Measurements from ENCODE around the gene LARP1. TPM values are rescaled to one million over a fixed set of nuclear protein-coding genes. Genes with fewer than 3 reads are reported as not detected.
A peak's percentile ranks its signal among the peaks of the same experiment; 100 is the strongest.

LARP1 gene
- total RNA-seq, 4 donors from 2014 or later: 109 to 192 (median 133) TPM

DNA sequence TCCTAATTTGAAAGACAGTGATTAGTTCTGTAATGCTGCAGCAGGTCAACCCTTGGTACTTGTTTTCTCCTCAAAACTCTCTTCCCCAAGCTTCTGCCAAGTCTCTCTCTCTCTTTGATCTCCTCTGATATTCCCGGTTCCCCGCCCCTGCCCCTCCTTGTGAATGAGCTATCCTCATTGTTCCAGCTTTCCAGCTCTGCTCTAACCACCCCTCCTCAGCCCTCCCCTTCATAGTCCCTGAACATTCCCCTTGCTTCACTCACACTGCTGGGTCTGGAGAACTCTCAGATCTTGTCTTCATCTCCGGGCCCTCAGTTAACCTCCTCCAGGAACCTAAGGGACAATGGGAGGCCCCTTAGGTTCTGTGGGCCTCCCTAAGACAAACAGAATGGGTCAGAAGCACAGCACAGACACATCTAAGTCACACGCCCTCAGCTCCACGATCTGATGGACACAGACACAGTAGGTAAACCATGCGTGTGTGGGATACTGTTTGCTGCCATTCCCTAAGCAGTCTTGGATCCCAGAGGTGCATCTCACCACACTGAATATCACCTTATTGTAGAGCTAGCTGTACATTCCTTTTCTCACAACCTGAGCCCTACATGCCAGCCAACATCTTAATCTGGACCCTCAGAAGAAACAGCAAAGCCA is 17.4 kb upstream of the LARP1 start:
- DNase-seq: no peak
- 74% methylated on average over 6 of the region's 6 CpGs for WGBS, 2 donors
- Histone ChIP-seq H3K4me3 (replicated peaks in 1 of 3) (no peak overlapping the region), H3K9me3 (no peaks in the 10 kb centered on the region), H3K4me1 (peaks cover 13 to 16% of the 10 kb centered on the region in 2 donors), H3K27ac (peak overlapping the region in 1 of 3 donors; percentile 15), H3K36me3 (no peaks in the 10 kb centered on the region), H3K27me3 (no peaks in the 10 kb centered on the region)
- intact Hi-C loops (cut with DNase I): no loop called here
- TF ChIP-seq POLR2A (IDR thresholded peaks at IDR 0.05): no peak
- TF ChIP-seq, protein P1, sequence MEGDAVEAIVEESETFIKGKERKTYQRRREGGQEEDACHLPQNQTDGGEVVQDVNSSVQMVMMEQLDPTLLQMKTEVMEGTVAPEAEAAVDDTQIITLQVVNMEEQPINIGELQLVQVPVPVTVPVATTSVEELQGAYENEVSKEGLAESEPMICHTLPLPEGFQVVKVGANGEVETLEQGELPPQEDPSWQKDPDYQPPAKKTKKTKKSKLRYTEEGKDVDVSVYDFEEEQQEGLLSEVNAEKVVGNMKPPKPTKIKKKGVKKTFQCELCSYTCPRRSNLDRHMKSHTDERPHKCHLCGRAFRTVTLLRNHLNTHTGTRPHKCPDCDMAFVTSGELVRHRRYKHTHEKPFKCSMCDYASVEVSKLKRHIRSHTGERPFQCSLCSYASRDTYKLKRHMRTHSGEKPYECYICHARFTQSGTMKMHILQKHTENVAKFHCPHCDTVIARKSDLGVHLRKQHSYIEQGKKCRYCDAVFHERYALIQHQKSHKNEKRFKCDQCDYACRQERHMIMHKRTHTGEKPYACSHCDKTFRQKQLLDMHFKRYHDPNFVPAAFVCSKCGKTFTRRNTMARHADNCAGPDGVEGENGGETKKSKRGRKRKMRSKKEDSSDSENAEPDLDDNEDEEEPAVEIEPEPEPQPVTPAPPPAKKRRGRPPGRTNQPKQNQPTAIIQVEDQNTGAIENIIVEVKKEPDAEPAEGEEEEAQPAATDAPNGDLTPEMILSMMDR (IDR thresholded peaks at IDR 0.05): no peak

DNA sequence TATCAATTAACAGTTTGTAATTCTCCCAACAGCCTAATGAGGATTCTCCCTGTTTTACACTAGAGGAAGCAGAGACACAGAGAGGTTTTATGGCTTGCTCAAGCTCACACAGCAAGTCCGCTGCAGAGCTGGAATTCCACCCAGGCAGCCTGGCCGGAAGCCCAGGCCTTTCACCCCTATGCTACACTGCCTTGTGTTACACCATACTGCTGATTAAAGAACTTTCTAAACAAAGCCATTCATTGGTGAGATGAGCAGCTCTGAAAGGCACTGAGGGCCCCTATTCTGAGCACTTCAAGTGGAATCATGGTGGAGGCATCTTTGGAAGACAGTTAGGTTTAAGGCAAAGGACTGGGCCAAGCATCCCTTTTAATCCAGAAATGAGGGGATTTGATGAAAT is 14.7 kb upstream of the LARP1 start:
- Histone ChIP-seq H3K9me3 (no peaks in the 10 kb centered on the region), H3K36me3 (no peaks in the 10 kb centered on the region), H3K4me3 (replicated peaks in 1 of 3) (no peak overlapping the region), H3K27ac (peak overlapping the region in 2 of 3 donors; percentile 4 to 40), H3K27me3 (no peaks in the 10 kb centered on the region), H3K4me1 (peaks cover 13 to 16% of the 10 kb centered on the region in 2 donors)
- TF ChIP-seq, protein P1 (IDR thresholded peaks at IDR 0.05): no peak
- no peak for TF ChIP-seq POLR2A (IDR thresholded peaks at IDR 0.05)
- 42 to 51% methylated on average over 2 of the region's 2 CpGs for WGBS, 2 donors
- intact Hi-C loops (cut with DNase I): no loop called here
- DNase-seq: peak; percentile 75 to 84

DNA sequence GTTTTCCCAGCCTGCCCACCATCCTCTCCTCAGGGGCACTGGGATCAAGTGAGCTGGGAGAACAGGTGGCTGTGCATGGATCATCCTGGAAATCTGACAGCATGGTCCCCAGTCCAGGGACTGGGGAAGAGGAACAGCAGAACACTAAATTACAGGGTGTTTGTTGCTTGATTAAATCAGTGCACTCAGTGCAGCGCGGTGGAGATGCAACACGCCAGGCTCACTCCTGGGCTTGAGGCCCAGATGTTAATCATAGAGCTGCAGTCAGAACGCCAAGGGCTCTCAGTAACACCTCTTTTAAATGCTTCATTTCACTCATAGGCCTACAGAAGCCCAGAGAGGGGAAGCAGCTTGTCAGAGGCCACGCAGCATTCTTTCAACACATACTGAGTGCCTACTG is 14.2 kb upstream of the LARP1 start:
- Histone ChIP-seq H3K36me3 (no peaks in the 10 kb centered on the region), H3K27ac (peak overlapping the region; percentile 4 to 49 (median 40)), H3K27me3 (no peaks in the 10 kb centered on the region), H3K4me1 (peaks cover 13 to 16% of the 10 kb centered on the region in 2 donors), H3K9me3 (no peaks in the 10 kb centered on the region), H3K4me3 (replicated peaks in 1 of 3) (no peak overlapping the region)
- intact Hi-C loops (cut with DNase I): no loop called here
- DNase-seq: peak; percentile 66 to 76
- no peak for TF ChIP-seq POLR2A (IDR thresholded peaks at IDR 0.05)
- TF ChIP-seq, protein P1 (IDR thresholded peaks at IDR 0.05): peak in 1 of 6 experiments; percentile 11
- WGBS, 2 donors: 21 to 59% methylated on average over 5 of the region's 5 CpGs

DNA sequence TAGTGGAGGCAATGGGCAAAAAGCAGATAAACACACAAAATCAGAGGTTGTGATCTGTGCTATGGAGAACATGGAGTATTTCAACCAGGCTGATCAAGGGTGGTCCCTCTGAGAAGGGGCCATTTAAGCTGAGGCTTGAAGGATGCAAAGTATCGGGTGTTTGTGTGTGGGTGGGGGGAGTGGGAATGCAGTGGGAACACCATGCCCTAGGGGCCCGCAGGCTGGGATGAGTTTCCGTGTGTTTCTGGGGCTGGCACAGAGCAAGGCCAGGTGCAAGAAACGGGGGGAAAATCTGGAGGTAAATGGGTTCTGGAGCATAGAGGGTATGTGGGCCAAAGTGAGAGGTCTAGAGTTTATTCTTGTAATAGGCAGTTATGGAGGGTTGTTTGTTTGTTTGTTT is 13.8 kb upstream of the LARP1 start:
- H3K36me3 ChIP-seq: no peaks in the 10 kb centered on the region
- WGBS, 2 donors: 92 to 94% methylated on average over 4 of the region's 4 CpGs
- H3K9me3 ChIP-seq: no peaks in the 10 kb centered on the region
- H3K27ac ChIP-seq: peak overlapping the region in 2 of 3 donors; percentile 40 to 49
- no peak for DNase-seq
- H3K4me1 ChIP-seq: peaks cover 13 to 16% of the 10 kb centered on the region in 2 donors
- intact Hi-C loops (cut with DNase I): no loop called here
- no peaks in the 10 kb centered on the region for H3K27me3 ChIP-seq
- H3K4me3 ChIP-seq (replicated peaks in 1 of 3): no peak overlapping the region
- no peak for TF ChIP-seq POLR2A (IDR thresholded peaks at IDR 0.05)

DNA sequence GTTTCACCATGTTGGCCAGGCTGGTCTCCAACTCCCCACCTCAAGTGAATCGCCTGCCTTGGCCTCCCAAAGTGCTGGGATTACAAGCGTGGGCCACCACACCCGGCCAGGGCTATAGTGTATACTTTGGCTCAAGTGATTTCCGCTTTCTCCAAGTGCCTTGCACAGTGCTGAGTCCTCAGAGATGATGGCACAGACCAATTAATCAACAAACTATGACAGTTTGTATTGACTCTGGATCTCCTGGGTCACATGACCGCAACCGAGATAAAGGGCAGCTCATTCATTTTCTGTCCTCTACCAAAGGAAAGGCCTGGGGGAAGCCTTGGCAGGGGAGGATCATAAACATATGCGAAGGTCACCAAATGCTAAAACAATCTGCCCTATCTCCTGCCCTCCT is 11.4 kb upstream of the LARP1 start:
- no peaks in the 10 kb centered on the region for H3K36me3 ChIP-seq
- WGBS, 2 donors: 92 to 96% methylated on average over 7 of the region's 7 CpGs
- intact Hi-C loops (cut with DNase I): no loop called here
- H3K27me3 ChIP-seq: no peaks in the 10 kb centered on the region
- H3K4me1 ChIP-seq: peaks cover 13 to 22% of the 10 kb centered on the region in 2 donors
- TF ChIP-seq, protein P1 (IDR thresholded peaks at IDR 0.05): no peak
- no peak for TF ChIP-seq POLR2A (IDR thresholded peaks at IDR 0.05)
- no peak overlapping the region for H3K27ac ChIP-seq
- no peak for DNase-seq
- H3K9me3 ChIP-seq: no peaks in the 10 kb centered on the region
- no peak overlapping the region for H3K4me3 ChIP-seq (replicated peaks in 1 of 3)
